ENCODE results near the gene MIOX. TPM values are rescaled to one million over a fixed set of nuclear protein-coding genes. Genes with fewer than 3 reads are reported as not detected.

MIOX gene
- total and polyA plus RNA-seq, 2 of the 13 experiments (the other 11 are each of a cell fraction or from before 2014, with no cell fraction given): 1.5 to 2.9 TPM

DNA sequence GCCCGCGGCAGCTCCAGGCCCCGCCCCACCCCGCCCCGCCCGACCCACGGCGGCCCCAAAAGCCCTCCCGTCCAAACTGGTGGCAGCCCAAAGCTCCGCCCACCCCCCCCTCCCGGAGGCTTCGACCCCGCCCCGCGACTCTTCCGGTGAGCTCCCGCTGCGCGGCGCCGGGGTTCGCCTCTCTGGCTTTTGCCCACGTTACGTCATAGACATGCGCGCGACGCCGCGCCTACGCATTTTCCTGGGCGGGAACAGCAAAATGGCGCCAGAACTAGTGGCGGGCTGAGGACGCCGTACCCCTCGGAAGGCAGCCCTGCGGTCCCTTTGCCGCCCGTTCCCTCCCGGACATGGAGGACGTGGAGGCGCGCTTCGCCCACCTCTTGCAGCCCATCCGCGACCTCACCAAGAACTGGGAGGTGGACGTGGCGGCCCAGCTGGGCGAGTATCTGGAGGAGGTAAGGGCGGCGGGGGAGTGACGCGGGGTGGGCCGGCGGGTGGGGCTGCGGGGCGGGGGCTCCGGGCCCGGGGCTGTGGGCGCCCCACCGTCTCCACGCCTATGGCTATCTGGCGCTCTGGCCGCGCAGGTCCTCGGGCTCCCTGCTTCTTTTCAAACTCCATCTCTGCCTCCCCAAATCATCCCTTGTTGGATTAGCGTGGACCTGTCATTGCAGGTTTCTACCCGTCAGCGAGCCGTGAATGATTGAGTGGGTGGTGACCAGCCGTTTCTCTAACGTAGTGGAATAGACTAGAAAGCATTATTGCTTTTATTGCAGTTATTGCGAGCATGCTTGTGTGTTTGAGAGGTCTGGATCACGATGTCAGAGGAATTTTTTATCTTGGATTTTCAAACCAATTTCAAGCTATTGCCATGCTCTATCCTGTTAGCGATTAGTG, 21.6 kb downstream of the MIOX start, which contains the start of gene NCAPH2 (continued):
- TF ChIP-seq, protein P1, sequence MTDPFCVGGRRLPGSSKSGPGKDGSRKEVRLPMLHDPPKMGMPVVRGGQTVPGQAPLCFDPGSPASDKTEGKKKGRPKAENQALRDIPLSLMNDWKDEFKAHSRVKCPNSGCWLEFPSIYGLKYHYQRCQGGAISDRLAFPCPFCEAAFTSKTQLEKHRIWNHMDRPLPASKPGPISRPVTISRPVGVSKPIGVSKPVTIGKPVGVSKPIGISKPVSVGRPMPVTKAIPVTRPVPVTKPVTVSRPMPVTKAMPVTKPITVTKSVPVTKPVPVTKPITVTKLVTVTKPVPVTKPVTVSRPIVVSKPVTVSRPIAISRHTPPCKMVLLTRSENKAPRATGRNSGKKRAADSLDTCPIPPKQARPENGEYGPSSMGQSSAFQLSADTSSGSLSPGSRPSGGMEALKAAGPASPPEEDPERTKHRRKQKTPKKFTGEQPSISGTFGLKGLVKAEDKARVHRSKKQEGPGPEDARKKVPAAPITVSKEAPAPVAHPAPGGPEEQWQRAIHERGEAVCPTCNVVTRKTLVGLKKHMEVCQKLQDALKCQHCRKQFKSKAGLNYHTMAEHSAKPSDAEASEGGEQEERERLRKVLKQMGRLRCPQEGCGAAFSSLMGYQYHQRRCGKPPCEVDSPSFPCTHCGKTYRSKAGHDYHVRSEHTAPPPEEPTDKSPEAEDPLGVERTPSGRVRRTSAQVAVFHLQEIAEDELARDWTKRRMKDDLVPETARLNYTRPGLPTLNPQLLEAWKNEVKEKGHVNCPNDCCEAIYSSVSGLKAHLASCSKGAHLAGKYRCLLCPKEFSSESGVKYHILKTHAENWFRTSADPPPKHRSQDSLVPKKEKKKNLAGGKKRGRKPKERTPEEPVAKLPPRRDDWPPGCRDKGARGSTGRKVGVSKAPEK (CRISPR knock-in tag; IDR thresholded peaks at IDR 0.05; ENCODE audit: borderline replicate concordance): no peak
- 0 out of 2 replicates have a peak, but pooled peaks have one; percentile 32 for TF ChIP-seq ZNF792 (CRISPR knock-in tag; IDR thresholded peaks at IDR 0.05)
- TF ChIP-seq FOSL2 (CRISPR knock-in tag; IDR thresholded peaks at IDR 0.05): peak; percentile 37
- peak; percentile 60 for TF ChIP-seq MED8 (CRISPR knock-in tag; IDR thresholded peaks at IDR 0.05; ENCODE audit: insufficient replicate concordance)
- TF ChIP-seq MEIS2 (CRISPR knock-in tag; IDR thresholded peaks at IDR 0.05): peak; percentile 49; the same call in 1 of the 2 replicates
- 0 out of 2 replicates have a peak, but pooled peaks have one; percentile 50 for TF ChIP-seq ATF3 (CRISPR knock-in tag; IDR thresholded peaks at IDR 0.05)
- no peak for TF ChIP-seq ATAD3A (CRISPR knock-in tag; IDR thresholded peaks at IDR 0.05)
- peak; percentile 61; the same call in 1 of the 2 replicates for TF ChIP-seq SIN3A (IDR thresholded peaks at IDR 0.05; ENCODE audit: borderline replicate concordance, low read depth, low read length)
- peak; percentile 86; the same call in 1 of the 3 replicates for TF ChIP-seq MXI1 (IDR thresholded peaks at IDR 0.05; ENCODE audit: borderline replicate concordance, low read depth, low read length)
- no peak for TF ChIP-seq ETS1 (CRISPR knock-in tag; IDR thresholded peaks at IDR 0.05)
- TF ChIP-seq ZFX (CRISPR knock-in tag; IDR thresholded peaks at IDR 0.05; ENCODE audit: low read depth): peak; percentile 66
- TF ChIP-seq, protein P2, sequence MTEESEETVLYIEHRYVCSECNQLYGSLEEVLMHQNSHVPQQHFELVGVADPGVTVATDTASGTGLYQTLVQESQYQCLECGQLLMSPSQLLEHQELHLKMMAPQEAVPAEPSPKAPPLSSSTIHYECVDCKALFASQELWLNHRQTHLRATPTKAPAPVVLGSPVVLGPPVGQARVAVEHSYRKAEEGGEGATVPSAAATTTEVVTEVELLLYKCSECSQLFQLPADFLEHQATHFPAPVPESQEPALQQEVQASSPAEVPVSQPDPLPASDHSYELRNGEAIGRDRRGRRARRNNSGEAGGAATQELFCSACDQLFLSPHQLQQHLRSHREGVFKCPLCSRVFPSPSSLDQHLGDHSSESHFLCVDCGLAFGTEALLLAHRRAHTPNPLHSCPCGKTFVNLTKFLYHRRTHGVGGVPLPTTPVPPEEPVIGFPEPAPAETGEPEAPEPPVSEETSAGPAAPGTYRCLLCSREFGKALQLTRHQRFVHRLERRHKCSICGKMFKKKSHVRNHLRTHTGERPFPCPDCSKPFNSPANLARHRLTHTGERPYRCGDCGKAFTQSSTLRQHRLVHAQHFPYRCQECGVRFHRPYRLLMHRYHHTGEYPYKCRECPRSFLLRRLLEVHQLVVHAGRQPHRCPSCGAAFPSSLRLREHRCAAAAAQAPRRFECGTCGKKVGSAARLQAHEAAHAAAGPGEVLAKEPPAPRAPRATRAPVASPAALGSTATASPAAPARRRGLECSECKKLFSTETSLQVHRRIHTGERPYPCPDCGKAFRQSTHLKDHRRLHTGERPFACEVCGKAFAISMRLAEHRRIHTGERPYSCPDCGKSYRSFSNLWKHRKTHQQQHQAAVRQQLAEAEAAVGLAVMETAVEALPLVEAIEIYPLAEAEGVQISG (CRISPR knock-in tag; IDR thresholded peaks at IDR 0.05): peak; percentile 88
- TF ChIP-seq, protein P3, sequence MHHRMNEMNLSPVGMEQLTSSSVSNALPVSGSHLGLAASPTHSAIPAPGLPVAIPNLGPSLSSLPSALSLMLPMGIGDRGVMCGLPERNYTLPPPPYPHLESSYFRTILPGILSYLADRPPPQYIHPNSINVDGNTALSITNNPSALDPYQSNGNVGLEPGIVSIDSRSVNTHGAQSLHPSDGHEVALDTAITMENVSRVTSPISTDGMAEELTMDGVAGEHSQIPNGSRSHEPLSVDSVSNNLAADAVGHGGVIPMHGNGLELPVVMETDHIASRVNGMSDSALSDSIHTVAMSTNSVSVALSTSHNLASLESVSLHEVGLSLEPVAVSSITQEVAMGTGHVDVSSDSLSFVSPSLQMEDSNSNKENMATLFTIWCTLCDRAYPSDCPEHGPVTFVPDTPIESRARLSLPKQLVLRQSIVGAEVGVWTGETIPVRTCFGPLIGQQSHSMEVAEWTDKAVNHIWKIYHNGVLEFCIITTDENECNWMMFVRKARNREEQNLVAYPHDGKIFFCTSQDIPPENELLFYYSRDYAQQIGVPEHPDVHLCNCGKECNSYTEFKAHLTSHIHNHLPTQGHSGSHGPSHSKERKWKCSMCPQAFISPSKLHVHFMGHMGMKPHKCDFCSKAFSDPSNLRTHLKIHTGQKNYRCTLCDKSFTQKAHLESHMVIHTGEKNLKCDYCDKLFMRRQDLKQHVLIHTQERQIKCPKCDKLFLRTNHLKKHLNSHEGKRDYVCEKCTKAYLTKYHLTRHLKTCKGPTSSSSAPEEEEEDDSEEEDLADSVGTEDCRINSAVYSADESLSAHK (CRISPR knock-in tag; IDR thresholded peaks at IDR 0.05; ENCODE audit: borderline replicate concordance): no peak
- no peak for TF ChIP-seq NFE2L2 (IDR thresholded peaks at IDR 0.05; ENCODE audit: low read length)
- TF ChIP-seq HIC2 (CRISPR knock-in tag; IDR thresholded peaks at IDR 0.05; ENCODE audit: low read depth): no peak
- no peak for TF ChIP-seq ZNF33B (CRISPR knock-in tag; IDR thresholded peaks at IDR 0.05)
